Psoas muscle (tissue), 8 donors: ENCODE results near the gene TFG. TPM values are rescaled to one million over a fixed set of nuclear protein-coding genes. Genes with fewer than 3 reads are reported as not detected.

Experiments used
- ATAC-seq, 4 donors: fragments of 200-7000 bp; cut with Tn5 transposase; one replicate each; pipeline ENCODE4 v1.9.1; 2020; ENCODE audit warnings: moderate library complexity in 3 of 4, mild to moderate bottlenecking in 2 of 4
- DNase-seq, 2 donors: peaks; one replicate each; pipeline ENCODE4 v3.0.0-alpha.2; 2020
- H3K27ac ChIP-seq: fragments of 200-600 bp; one replicate; pipeline ENCODE4 v1.8.0; 2022
- H3K27me3 ChIP-seq, 3 donors: fragments of 200-600 bp in 1 of 3; one replicate each; pipeline versions ENCODE4 v1.6.1 to v1.8.0; 2013 to 2022; ENCODE audit warnings: low read length in 2 of 3, mild to moderate bottlenecking in 2 of 3, moderate library complexity in 1 of 3; ENCODE audit not compliant: insufficient read depth in 3 of 3
- H3K36me3 ChIP-seq, 2 donors: fragments of 200-600 bp in 1 of 2; one replicate each; pipeline versions ENCODE4 v1.6.1 to v1.8.0; 2013 to 2022; ENCODE audit warnings: low read depth in 1 of 2, mild to moderate bottlenecking in 1 of 2, moderate library complexity in 1 of 2; ENCODE audit not compliant: insufficient read depth in 1 of 2
- H3K4me1 ChIP-seq: fragments of 200-600 bp; one replicate; pipeline ENCODE4 v1.8.0; 2022
- H3K4me3 ChIP-seq: fragments of 200-600 bp; one replicate; pipeline ENCODE4 v1.8.0; 2022; ENCODE audit warnings: mild to moderate bottlenecking
- H3K9me3 ChIP-seq: fragments of 200-600 bp; one replicate; pipeline ENCODE4 v1.8.0; 2022
- WGBS, 3 donors: extraction: QIAGEN DNeasy Blood & Tissue Kit; methylation state at CpG; one replicate each; pipeline versions ENCODE4 v1.1.6 to v1.1.7; 2013; 5-methylcytosine and 5-hydroxymethylcytosine counted together
- intact Hi-C, 2 donors: fragments of 100-400 bp; cut with DNase I; formaldehyde crosslinking; loops; one replicate each; pipeline versions ENCODE4 v1.11.0 to v1.14.2; 2022
- polyA plus RNA-seq, 3 donors: library from polyadenylated mRNA; stranded (reverse); fragments of 200-250 nt; gene quantifications; one replicate each; pipeline ENCODE4 v1.2.3, GENCODE V29; 2013
- total RNA-seq, 4 donors: library from RNA; stranded (reverse); fragmentation: NEBNext Ultra II Directional in 2 of 4; extraction: Animal tissue kit (Norgen Biotek cat#: 25700) in 2 of 4; gene quantifications; one replicate each; pipeline versions ENCODE4 v1.2.1 to v1.2.4, GENCODE V29; 2021 to 2023
- TF ChIP-seq, protein P1 (sequence below): fragments of 200-600 bp; IDR thresholded peaks from one replicate; pipeline ENCODE4 v1.8.0; 2022; ENCODE audit warnings: antibody characterized with exemption
- donor health status: healthy with polysubstance abuse.
- donor health status: DM: no; HTN: no; CAD: no; lungs with moderate emphysema.
- donor health status: Bipolar disorder and iron deficiency.
- donor health status: healthy.
- donor health status: DM: yes; HTN: yes; CAD: no.
- donor health status: DM: no; HTN: no; CAD: no.
- donor health status: DM: no; HTN: no; CAD: no.
- donor health status: DM: yes; HTN: yes; CAD: no.

Gene TFG
- total and polyA plus RNA-seq, 7 donors, result 55.8 to 129 (median 65.8) TPM

DNA sequence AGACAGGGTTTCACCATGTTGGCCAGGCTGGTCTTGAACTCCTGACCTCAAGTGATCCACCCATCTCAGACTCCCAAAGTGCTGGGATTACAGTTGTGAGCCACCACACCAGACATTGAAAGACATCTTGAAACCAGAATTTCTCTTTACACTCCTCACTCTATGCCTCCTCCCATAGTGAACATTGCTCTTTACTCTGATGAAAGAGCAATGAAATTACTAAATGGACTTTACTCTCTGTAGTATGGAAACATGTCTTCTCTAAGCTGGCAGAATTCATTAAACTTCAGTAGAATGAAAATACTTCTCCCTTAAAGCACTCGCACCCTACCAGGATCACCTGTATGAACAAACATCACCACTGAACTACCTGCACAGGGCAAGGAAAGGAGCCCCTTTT, 27.8 kb upstream of the TFG start:
- intact Hi-C loops, result no loop called here
- Histone ChIP-seq H3K9me3 (no peaks in the 10 kb centered on the region), H3K27ac (no peak overlapping the region), H3K27me3 (no peaks in the 10 kb centered on the region), H3K4me1 (no peaks in the 10 kb centered on the region), H3K4me3 (no peak overlapping the region), H3K36me3 (no peaks in the 10 kb centered on the region)
- DNase-seq, result no peak
- WGBS, 3 donors, result 93 to 100% (median 94%) methylated on average over 1 of the region's 1 CpG
- ATAC-seq, result no peak
- TF ChIP-seq, protein P1, sequence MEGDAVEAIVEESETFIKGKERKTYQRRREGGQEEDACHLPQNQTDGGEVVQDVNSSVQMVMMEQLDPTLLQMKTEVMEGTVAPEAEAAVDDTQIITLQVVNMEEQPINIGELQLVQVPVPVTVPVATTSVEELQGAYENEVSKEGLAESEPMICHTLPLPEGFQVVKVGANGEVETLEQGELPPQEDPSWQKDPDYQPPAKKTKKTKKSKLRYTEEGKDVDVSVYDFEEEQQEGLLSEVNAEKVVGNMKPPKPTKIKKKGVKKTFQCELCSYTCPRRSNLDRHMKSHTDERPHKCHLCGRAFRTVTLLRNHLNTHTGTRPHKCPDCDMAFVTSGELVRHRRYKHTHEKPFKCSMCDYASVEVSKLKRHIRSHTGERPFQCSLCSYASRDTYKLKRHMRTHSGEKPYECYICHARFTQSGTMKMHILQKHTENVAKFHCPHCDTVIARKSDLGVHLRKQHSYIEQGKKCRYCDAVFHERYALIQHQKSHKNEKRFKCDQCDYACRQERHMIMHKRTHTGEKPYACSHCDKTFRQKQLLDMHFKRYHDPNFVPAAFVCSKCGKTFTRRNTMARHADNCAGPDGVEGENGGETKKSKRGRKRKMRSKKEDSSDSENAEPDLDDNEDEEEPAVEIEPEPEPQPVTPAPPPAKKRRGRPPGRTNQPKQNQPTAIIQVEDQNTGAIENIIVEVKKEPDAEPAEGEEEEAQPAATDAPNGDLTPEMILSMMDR, result no peak

DNA sequence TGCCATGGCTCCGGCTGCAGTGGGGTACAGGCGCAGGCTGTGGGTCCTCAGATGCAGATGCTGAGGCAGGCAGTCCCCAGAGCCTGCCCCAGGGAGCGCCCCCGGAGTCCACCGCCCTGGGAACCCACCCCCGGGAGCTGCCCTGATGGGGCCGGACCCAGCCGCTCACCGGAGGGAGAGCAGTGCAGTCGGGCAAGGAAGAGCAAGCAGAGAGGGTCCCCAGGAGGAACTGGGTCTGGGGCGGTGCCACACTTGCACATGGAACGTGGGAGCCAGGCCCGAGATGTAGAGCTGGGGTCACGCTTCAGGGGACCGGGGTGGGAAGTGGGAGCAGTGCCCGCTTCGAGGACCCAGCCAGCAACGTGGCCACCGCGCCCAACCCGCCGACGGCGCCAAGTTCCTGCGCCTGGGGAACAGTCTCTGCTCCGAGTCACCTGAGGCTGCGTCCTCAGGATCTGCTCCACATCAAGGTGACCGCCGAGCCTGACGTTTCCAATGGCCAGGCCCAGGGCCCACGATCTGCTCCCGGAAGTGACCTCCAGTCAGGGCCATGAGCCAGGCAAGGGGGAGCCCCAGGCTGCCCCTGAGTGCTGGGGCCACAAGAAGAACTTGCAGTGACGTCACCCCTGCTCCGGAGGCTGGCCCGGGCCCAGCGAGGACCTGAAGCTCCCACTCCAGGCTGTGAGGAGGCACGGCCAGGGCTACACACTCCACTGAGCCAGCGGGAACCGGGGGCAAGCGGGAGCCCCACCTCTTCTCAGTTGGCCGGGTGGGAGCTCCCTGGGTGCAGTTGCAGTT, 27.0 kb upstream of the TFG start:
- H3K27me3 ChIP-seq, result no peaks in the 10 kb centered on the region
- no peaks in the 10 kb centered on the region for H3K4me1 ChIP-seq
- TF ChIP-seq, protein P1, result no peak
- peak overlapping the region; percentile 38 for H3K4me3 ChIP-seq
- no peaks in the 10 kb centered on the region for H3K36me3 ChIP-seq
- intact Hi-C loops, result no loop called here
- 65 to 76% (median 73%) methylated on average over 34 to 41 of the region's 41 CpGs for WGBS, 3 donors
- no peak overlapping the region for H3K27ac ChIP-seq
- ATAC-seq (no peak), DNase-seq (peak; percentile 19 to 61)
- no peaks in the 10 kb centered on the region for H3K9me3 ChIP-seq

DNA sequence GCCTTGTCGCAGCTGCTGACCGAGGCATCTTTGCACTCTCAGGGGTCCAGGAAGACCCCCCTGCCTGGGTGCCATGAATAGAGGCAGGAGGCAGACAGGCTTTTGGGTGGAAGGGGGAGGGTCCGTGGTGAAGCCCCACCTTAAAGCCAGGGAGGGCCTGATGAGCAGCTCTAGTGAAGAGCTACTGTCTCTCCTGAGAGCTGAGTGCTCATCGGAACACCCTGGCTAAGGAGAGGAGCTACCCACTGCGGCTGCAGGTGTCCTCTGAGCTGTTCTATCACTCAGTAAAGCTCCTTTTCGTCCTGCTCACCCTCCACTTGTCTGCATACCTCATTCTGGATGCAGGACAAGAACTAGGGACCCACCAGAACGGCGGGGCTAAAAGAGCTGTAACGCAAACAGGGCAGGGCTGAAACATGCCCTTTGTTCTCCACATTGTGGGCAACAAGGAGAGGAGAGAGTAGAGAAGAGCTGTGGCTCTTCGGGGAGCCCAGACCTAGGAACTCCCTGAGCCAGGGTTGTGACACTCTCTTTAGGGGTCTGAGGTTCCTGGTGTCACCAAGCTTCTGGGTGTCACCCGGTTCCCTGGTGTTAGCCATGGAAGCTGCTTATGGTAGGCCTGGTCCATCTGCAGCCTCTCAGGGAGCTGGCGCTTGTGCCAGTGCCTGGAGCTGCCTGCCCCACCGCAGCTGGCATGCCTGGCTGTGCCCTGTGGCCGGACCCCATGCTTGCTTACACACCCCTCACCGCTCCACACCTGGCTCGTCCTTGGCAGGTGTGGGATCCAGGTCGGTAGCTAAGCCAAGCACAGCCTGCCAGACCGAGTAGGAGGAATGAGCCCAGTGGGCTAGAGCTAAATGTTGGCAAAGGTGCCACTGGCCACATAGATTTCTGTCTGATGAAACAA, 26.2 kb upstream of the TFG start:
- H3K4me3 ChIP-seq, result peak overlapping the region; percentile 38
- H3K36me3 ChIP-seq, result no peaks in the 10 kb centered on the region
- intact Hi-C loops, result no loop called here
- H3K27ac ChIP-seq, result no peak overlapping the region
- WGBS, 3 donors, result 73 to 83% (median 75%) methylated on average over 18 of the region's 18 CpGs
- ATAC-seq, result peak in 1 of 4 donors; percentile 8
- no peaks in the 10 kb centered on the region for H3K4me1 ChIP-seq
- no peaks in the 10 kb centered on the region for H3K9me3 ChIP-seq
- no peak for DNase-seq
- H3K27me3 ChIP-seq, result no peaks in the 10 kb centered on the region
- TF ChIP-seq, protein P1, result no peak

DNA sequence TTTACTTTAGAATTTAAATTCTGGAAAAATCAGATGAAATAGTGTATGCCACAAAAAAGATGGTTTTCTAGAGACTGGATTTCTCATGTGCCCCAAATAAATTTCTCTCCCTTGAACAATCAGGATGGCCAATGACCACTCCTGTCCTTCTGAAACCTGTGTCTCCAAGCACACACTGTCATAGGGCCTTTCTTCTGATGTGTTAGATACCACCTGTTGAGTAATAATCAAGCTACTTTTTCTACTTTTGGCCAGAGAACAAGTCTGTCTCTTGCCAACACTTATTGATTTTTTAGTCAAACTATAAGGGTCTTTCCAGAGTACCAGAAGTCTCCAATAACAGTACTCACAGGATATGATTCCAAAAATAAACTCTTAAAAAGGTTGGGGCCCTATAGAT, 16.1 kb upstream of the TFG start:
- intact Hi-C loops, result no loop called here
- no peak for DNase-seq
- no peak overlapping the region for H3K27ac ChIP-seq
- peaks cover 0 to 5% (median 0%) of the 10 kb centered on the region in 3 donors for H3K27me3 ChIP-seq
- no peak overlapping the region for H3K4me3 ChIP-seq
- no peaks in the 10 kb centered on the region for H3K9me3 ChIP-seq
- TF ChIP-seq, protein P1, result no peak
- H3K4me1 ChIP-seq, result peaks cover 3% of the 10 kb centered on the region
- ATAC-seq, result no peak
- H3K36me3 ChIP-seq, result no peaks in the 10 kb centered on the region
